ENCODE measurements around the gene ARMC5.

ARMC5 gene

GRCh38 chr16:31464348-31464769 is 5.1 kb downstream of the ARMC5 start:
- no peak overlapping the region for H3K9ac ChIP-seq (ENCODE audit: low read depth, low read length)
- H3K27ac ChIP-seq (ENCODE audit: low read depth, low read length), result no peak overlapping the region
- no peak overlapping the region for H3K4me3 ChIP-seq (ENCODE audit: low read length)
- H3K27me3 ChIP-seq (ENCODE audit: insufficient read depth, low read length), result no peaks in the 10 kb centered on the region
- WGBS, result 95% methylated on average over 36 of the region's 36 CpGs
- no peaks in the 10 kb centered on the region; the same call in 1 of the 2 replicates for H3K4me1 ChIP-seq (ENCODE audit: insufficient read depth, low read length)
- H3K36me3 ChIP-seq (ENCODE audit: insufficient read depth, low read length), result peaks cover 13% of the 10 kb centered on the region; the same call in 1 of the 2 replicates
- no peaks in the 10 kb centered on the region for H3K9me3 ChIP-seq (ENCODE audit: insufficient read depth, low read depth, low read length)

GRCh38 chr16:31464781-31465260 is 5.5 kb downstream of the ARMC5 start:
- no peak overlapping the region for H3K27ac ChIP-seq (ENCODE audit: low read depth, low read length)
- no peaks in the 10 kb centered on the region for H3K9me3 ChIP-seq (ENCODE audit: insufficient read depth, low read depth, low read length)
- no peaks in the 10 kb centered on the region; the same call in 1 of the 2 replicates for H3K4me1 ChIP-seq (ENCODE audit: insufficient read depth, low read length)
- WGBS, result 95% methylated on average over 17 of the region's 17 CpGs
- no peaks in the 10 kb centered on the region for H3K27me3 ChIP-seq (ENCODE audit: insufficient read depth, low read length)
- no peak overlapping the region for H3K9ac ChIP-seq (ENCODE audit: low read depth, low read length)
- H3K4me3 ChIP-seq (ENCODE audit: low read length), result no peak overlapping the region
- peaks cover 13% of the 10 kb centered on the region; the same call in 1 of the 2 replicates for H3K36me3 ChIP-seq (ENCODE audit: insufficient read depth, low read length)

GRCh38 chr16:31465788-31466370 is 6.6 kb downstream of the ARMC5 start:
- Histone ChIP-seq H3K9ac (ENCODE audit: low read depth, low read length) (no peak overlapping the region), H3K27me3 (ENCODE audit: insufficient read depth, low read length) (0 out of 2 replicates have a peak, but pooled peaks cover 1% of the 10 kb centered on the region), H3K27ac (ENCODE audit: low read depth, low read length) (no peak overlapping the region), H3K4me3 (ENCODE audit: low read length) (no peak overlapping the region), H3K4me1 (ENCODE audit: insufficient read depth, low read length) (no peaks in the 10 kb centered on the region), H3K9me3 (ENCODE audit: insufficient read depth, low read depth, low read length) (no peaks in the 10 kb centered on the region), H3K36me3 (ENCODE audit: insufficient read depth, low read length) (peaks cover 13% of the 10 kb centered on the region; the same call in 1 of the 2 replicates)
- WGBS, result 93% methylated on average over 20 of the region's 20 CpGs

GRCh38 chr16:31466381-31466841 is 7.1 kb downstream of the ARMC5 start:
- H3K27ac ChIP-seq (ENCODE audit: low read depth, low read length), result no peak overlapping the region

DNA sequence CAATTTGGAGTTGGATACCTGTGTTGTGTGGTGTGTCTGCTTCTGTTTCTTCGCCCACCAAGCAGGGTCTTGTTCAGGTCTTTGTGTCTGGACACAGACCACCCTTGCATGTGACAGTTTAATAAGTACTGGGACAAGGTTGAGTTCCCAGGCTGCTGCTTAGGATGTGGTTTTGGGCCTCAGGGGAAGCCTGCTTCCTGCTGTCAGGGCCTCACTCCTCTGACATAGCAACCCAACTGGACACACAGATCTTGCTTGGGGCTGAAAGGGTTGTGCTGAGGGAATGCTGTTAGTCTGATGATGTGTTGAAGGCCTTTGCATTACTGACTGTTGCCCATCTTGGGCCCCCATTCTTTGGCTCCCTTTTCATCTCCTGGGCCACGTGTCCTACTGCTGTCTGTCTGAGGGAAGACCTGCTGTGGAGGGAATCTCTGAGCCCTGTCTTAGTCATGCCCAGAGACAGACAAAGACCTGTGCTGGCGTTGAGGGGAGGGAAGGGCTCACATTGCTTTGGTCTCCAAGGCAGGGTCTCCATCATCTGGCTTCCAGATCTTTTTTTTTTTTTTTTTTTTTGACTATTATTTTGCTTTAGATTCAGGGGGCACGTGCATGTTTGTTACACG is 8.0 kb downstream of the ARMC5 start:
- H3K27ac ChIP-seq (ENCODE audit: low read depth, low read length), result no peak overlapping the region
- H3K36me3 ChIP-seq (ENCODE audit: insufficient read depth, low read length), result peaks cover 13% of the 10 kb centered on the region; the same call in 1 of the 2 replicates
- peaks cover 10% of the 10 kb centered on the region for H3K27me3 ChIP-seq (ENCODE audit: insufficient read depth, low read length)
- WGBS, result 87% methylated on average over 3 of the region's 5 CpGs
- no peak overlapping the region for H3K4me3 ChIP-seq (ENCODE audit: low read length)
- H3K9ac ChIP-seq (ENCODE audit: low read depth, low read length), result no peak overlapping the region
- H3K9me3 ChIP-seq (ENCODE audit: insufficient read depth, low read depth, low read length), result no peaks in the 10 kb centered on the region
- H3K4me1 ChIP-seq (ENCODE audit: insufficient read depth, low read length), result 0 out of 2 replicates have a peak, but pooled peaks cover 3% of the 10 kb centered on the region

More at GRCh38 chr16:31466381-31466841, 7.1 kb downstream of the ARMC5 start:
- Histone ChIP-seq H3K4me1 (ENCODE audit: insufficient read depth, low read length) (0 out of 2 replicates have a peak, but pooled peaks cover under 1% of the 10 kb centered on the region), H3K36me3 (ENCODE audit: insufficient read depth, low read length) (peaks cover 13% of the 10 kb centered on the region; the same call in 1 of the 2 replicates), H3K27me3 (ENCODE audit: insufficient read depth, low read length) (peaks cover 6% of the 10 kb centered on the region), H3K9me3 (ENCODE audit: insufficient read depth, low read depth, low read length) (no peaks in the 10 kb centered on the region), H3K9ac (ENCODE audit: low read depth, low read length) (no peak overlapping the region), H3K4me3 (ENCODE audit: low read length) (no peak overlapping the region)
- WGBS, result 94% methylated on average over 18 of the region's 18 CpGs

- Histone ChIP-seq H3K27ac (ENCODE audit: low read depth, low read length) (no peak overlapping the region), H3K9me3 (ENCODE audit: insufficient read depth, low read depth, low read length) (no peaks in the 10 kb centered on the region), H3K36me3 (ENCODE audit: insufficient read depth, low read length) (peaks cover 13% of the 10 kb centered on the region; the same call in 1 of the 2 replicates), H3K4me1 (ENCODE audit: insufficient read depth, low read length) (0 out of 2 replicates have a peak, but pooled peaks cover 3% of the 10 kb centered on the region), H3K4me3 (ENCODE audit: low read length) (no peak overlapping the region), H3K27me3 (ENCODE audit: insufficient read depth, low read length) (peaks cover 16% of the 10 kb centered on the region), H3K9ac (ENCODE audit: low read depth, low read length) (no peak overlapping the region)
- WGBS, result 93% methylated on average over 4 of the region's 5 CpGs
Observed at GRCh38 chr16:31467858-31468257, 8.6 kb downstream of the ARMC5 start.

- Histone ChIP-seq H3K27ac (ENCODE audit: low read depth, low read length) (no peak overlapping the region), H3K36me3 (ENCODE audit: insufficient read depth, low read length) (peaks cover 7% of the 10 kb centered on the region; the same call in 1 of the 2 replicates), H3K4me1 (ENCODE audit: insufficient read depth, low read length) (0 out of 2 replicates have a peak, but pooled peaks cover 3% of the 10 kb centered on the region), H3K9me3 (ENCODE audit: insufficient read depth, low read depth, low read length) (no peaks in the 10 kb centered on the region), H3K4me3 (ENCODE audit: low read length) (no peak overlapping the region), H3K27me3 (ENCODE audit: insufficient read depth, low read length) (peaks cover 38% of the 10 kb centered on the region), H3K9ac (ENCODE audit: low read depth, low read length) (no peak overlapping the region)
- 93% methylated on average over 3 of the region's 3 CpGs for WGBS
Observed at GRCh38 chr16:31470615-31471014, 11.3 kb downstream of the ARMC5 start.

DNA sequence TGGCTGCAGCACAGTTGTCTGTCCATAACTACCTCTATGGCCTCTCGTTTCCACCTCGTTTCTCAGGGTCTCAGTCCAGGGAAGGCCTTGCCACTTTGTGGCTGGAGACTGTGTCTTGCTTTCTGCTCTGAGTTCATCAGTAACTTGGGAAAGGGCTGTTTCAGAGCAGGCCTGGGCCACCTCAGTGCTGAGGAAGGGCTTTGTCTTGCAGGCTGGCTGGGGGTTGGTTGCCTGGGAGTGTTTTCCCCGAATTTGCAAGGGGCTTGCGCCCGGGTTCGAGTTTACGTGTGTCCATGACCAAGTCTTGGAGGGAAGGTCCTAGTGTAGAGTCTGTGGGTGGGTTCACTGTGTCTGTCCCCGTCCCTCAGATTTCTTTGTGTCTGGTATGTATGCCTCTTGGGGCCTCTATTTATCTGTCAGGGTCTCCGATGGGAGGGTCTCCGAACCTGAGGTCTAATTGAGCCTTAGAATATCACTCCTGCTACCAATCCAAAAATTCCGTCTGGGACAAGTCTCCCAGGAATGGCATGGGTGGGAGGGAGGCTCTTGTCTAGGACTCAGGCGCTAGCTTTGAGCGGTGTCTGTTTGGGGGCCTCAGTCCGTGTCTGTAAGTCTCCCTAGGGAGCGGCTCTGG is 12.1 kb downstream of the ARMC5 start:
- Histone ChIP-seq H3K27ac (ENCODE audit: low read depth, low read length) (no peak overlapping the region), H3K4me1 (ENCODE audit: insufficient read depth, low read length) (0 out of 2 replicates have a peak, but pooled peaks cover 3% of the 10 kb centered on the region), H3K9me3 (ENCODE audit: insufficient read depth, low read depth, low read length) (no peaks in the 10 kb centered on the region), H3K27me3 (ENCODE audit: insufficient read depth, low read length) (peaks cover 45% of the 10 kb centered on the region), H3K4me3 (ENCODE audit: low read length) (peak overlapping the region; percentile 66), H3K36me3 (ENCODE audit: insufficient read depth, low read length) (peaks cover 7% of the 10 kb centered on the region; the same call in 1 of the 2 replicates), H3K9ac (ENCODE audit: low read depth, low read length) (no peak overlapping the region; the same call in 1 of the 2 replicates)
- 52% methylated on average over 15 of the region's 15 CpGs for WGBS

- Histone ChIP-seq H3K27me3 (ENCODE audit: insufficient read depth, low read length) (peaks cover 47% of the 10 kb centered on the region), H3K9ac (ENCODE audit: low read depth, low read length) (peak within 1 kb of the TSS; percentile 49; the same call in 1 of the 2 replicates), H3K4me3 (ENCODE audit: low read length) (peak within 1 kb of the TSS; percentile 66), H3K27ac (ENCODE audit: low read depth, low read length) (no peak within 1 kb of the TSS), H3K9me3 (ENCODE audit: insufficient read depth, low read depth, low read length) (no peaks in the 10 kb centered on the region), H3K36me3 (ENCODE audit: insufficient read depth, low read length) (peaks cover 6% of the 10 kb centered on the region; the same call in 1 of the 2 replicates), H3K4me1 (ENCODE audit: insufficient read depth, low read length) (0 out of 2 replicates have a peak, but pooled peaks cover 3% of the 10 kb centered on the region)
- WGBS, result under 1% methylated on average over 51 of the region's 63 CpGs
Observed at GRCh38 chr16:31471875-31472708, 12.8 kb downstream of the ARMC5 start, which contains the start of gene TGFB1I1. Gene TGFB1I1 (plus strand): TSS chr16:31472152. CDS start chr16:31472189, 37 bp downstream.

DNA sequence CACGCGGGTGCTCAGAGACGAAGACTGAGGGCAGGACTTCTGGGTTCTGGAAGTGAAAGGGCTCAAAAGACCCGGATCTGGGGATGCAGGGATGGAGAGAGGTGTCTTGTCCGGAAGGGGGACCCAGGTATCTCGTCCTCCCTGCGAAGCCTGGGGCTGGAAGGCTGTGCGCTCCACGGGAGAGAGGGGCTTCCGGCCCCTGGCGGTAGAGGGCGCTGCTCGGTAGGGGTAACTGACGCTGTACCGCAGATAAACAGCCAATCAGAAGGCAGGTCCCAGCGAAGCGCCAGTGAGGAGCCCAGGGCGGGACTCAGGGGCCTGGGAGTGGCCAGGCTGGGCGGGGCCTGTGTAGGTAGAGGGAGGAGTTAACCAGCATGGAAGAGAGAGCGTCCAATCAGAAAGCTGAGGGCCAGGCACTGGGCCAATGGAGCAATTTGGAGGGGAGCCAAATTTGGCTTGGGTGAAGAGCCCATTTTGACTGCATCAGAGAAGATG is 13.5 kb downstream of the ARMC5 start:
- Histone ChIP-seq H3K4me1 (ENCODE audit: insufficient read depth, low read length) (0 out of 2 replicates have a peak, but pooled peaks cover 3% of the 10 kb centered on the region), H3K9me3 (ENCODE audit: insufficient read depth, low read depth, low read length) (no peaks in the 10 kb centered on the region), H3K9ac (ENCODE audit: low read depth, low read length) (no peak overlapping the region), H3K4me3 (ENCODE audit: low read length) (peak overlapping the region; percentile 66), H3K27ac (ENCODE audit: low read depth, low read length) (no peak overlapping the region), H3K36me3 (ENCODE audit: insufficient read depth, low read length) (0 out of 2 replicates have a peak, but pooled peaks cover 4% of the 10 kb centered on the region), H3K27me3 (ENCODE audit: insufficient read depth, low read length) (peaks cover 47% of the 10 kb centered on the region)
- 51% methylated on average over 20 of the region's 20 CpGs for WGBS

All from HUES64 (cell line).